NCI-H446 (cell line): ENCODE data around the gene ZNF780A.
A peak's percentile ranks its signal among the peaks of the same experiment; 100 is the strongest.
"Not testable (repeated sequence)": the region's sequence is repeated elsewhere in the genome, so short reads cannot be mapped to it uniquely, and the experiment has no call there.

Experiments
- DNase-seq, 2 experiments: peaks; one replicate each; lab custom pipeline; 2025; lab: John Stamatoyannopoulos, UW

ZNF780A gene

GRCh38 chr19:40090241-40091204 lies at the start of gene ZNF780A:
ZNF780A (minus strand) TSS chr19:40090943; CDS start chr19:40084753, 6,190 bp downstream.
- DNase-seq, result peak; percentile 55 to 86

GRCh38 chr19:40139533-40140287 lies 49.0 kb upstream of the ZNF780A start:
- peak; percentile 12 to 61 for DNase-seq

DNA sequence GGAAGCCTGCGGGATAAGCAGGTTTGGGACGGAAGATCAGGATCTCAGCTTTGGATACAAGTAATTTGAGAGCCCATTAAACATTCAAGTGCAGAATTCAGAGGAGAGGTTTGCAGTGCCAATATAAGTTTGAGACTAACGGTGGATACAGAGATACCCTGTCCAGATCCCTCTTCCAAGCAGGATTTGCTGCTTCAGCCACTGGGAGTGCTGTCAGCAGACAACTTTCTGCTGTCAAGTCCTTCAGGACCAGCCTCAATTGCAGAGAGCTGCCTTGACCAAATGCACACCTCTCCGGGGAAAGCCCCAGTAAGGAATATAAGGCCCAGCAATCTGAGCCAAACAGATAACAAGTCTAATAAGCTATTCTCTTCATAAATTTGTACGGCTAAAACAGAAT lies 46.1 kb upstream of the ZNF780A start:
- no peak for DNase-seq

DNA sequence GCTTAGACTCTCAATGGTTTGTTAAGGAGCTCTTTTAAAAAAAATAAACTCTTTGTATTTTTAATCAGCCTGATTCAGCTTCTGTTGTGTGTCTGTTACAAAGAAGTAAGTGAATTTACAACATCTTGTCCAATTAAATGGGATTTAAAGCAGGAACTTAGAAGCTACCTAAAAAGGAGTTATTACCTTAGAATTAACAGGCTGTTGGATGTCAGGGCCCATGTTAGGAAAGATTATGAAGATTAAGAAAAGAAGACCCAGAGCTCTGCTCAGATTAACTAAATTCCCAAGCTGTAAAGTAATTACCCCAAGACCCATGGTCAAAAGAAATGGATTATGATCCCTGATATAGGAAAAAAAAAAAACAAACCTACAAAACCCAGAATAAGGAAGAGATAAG lies 44.1 kb upstream of the ZNF780A start:
- no peak for DNase-seq

DNA sequence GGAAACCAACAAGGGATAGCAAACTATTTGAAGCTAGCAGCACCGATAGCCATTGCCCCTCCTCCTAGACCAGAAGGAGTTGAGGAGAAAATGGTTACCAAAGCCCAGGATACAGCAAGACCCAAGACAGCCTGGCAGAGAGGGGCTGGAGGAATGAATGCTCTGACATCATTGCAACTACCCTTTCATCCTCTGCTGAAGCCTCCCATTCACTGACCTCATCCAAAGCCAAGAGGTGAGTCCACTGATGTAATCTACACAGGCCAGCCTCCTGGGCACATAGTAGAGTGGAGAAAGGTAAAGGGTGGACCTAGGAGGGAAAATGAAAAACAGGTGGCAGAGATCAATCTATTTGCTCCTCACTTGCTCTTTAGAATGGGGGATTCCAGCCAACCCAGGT lies 42.7 kb upstream of the ZNF780A start:
- no peak for DNase-seq

DNA sequence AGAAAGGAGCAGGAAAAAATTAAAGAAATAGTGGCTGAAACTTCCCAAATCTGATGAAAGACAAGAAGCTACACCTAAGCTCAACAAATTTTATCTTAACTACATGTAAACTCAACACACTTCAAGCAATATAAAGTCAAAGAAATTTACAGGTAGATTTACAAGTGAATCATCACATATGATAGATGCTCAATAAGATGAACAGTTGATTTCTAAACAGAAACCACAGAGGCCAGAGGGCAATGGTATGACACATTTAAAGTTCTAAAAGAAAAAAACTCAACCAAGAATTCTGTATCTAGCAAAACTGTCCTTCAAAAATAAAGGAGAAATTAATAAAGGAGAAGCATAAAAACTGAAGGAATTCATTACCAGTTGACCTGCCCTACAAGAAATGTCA lies 39.3 kb upstream of the ZNF780A start:
- no peak for DNase-seq

GRCh38 chr19:40129425-40129824 lies 38.7 kb upstream of the ZNF780A start:
- no peak for DNase-seq

GRCh38 chr19:40128991-40129390 lies 38.2 kb upstream of the ZNF780A start:
- DNase-seq, result no peak

- DNase-seq, result no peak
Observed at GRCh38 chr19:40119380-40119779, 28.6 kb upstream of the ZNF780A start.

DNA sequence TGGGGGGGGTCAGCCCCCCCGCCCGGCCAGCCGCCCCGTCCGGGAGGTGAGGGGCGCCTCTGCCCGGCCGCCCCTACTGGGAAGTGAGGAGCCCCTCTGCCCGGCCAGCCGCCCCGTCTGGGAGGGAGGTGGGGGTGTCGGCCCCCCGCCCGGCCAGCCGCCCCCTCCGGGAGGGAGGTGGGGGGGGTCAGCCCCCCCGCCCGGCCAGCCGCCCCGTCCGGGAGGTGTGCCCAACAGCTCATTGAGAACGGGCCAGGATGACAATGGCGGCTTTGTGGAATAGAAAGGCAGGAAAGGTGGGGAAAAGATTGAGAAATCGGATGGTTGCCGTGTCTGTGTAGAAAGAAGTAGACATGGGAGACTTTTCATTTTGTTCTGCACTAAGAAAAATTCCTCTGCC lies 27.9 kb upstream of the ZNF780A start:
- DNase-seq, result not testable (repeated sequence)

- no peak for DNase-seq
Observed at GRCh38 chr19:40116075-40116474, 25.3 kb upstream of the ZNF780A start.

- not testable (repeated sequence) for DNase-seq
Observed at GRCh38 chr19:40114119-40114518, 23.4 kb upstream of the ZNF780A start.

DNA sequence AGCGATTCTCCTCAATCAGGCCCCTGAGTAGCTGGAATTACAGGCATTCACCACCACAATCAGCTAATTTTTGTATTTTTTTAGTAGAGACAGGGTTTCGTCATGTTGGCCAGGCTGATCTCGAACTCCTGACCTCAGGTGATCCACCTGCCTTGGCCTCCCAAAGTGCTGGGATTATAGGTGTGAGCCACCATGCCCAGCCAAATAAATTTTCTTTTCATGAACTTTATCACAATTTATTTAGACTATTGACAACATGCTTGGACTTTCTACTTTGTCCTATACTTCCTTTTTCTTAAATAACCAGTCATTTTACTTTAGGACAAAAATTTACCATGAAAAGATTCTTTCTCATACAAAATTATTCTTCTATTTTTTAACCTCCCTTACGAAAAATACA lies 21.5 kb upstream of the ZNF780A start:
- not testable (repeated sequence) for DNase-seq

DNA sequence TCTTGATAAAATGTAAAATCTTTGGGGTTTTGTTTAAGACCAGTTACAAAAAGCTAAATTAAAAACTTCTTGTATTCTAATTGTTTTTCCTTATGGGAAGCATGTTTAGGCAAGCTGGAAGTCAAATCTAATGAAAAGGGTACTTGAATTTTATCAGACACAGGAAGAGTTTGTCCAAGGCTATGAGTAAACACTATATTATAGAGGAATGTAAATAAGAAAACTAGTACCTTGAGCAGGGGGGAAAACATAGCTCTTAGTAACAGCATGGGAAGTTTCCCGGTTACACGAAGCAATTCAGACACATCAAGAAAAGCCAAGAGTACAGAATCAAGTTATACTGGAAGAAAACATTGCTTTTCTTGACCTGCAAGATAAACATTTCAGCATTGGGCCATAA lies 19.8 kb upstream of the ZNF780A start:
- no peak for DNase-seq

GRCh38 chr19:40104754-40105153 lies 14.0 kb upstream of the ZNF780A start:
- no peak for DNase-seq

DNA sequence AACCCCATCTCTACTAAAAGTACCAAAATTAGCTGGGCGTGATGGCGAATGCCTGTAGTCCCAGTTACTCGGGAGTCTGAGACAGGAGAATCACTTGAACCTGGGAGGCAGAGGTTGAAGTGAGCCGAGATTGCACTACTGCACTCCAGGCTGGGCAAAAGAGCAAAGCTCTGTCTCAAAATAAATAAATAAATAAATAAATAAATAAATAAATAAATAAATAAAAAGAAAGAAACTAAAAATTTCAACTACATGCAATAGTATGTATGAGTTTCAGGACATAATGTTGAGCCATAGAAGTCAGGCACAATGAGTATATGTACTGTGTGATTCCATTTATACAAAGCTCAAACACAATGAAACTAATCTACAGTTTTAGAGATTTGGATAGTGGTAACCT lies 12.9 kb upstream of the ZNF780A start:
- DNase-seq, result no peak

- no peak for DNase-seq
Observed at GRCh38 chr19:40101813-40102212, 11.1 kb upstream of the ZNF780A start.

- no peak for DNase-seq
Observed at GRCh38 chr19:40093416-40093815, 2.7 kb upstream of the ZNF780A start.

DNA sequence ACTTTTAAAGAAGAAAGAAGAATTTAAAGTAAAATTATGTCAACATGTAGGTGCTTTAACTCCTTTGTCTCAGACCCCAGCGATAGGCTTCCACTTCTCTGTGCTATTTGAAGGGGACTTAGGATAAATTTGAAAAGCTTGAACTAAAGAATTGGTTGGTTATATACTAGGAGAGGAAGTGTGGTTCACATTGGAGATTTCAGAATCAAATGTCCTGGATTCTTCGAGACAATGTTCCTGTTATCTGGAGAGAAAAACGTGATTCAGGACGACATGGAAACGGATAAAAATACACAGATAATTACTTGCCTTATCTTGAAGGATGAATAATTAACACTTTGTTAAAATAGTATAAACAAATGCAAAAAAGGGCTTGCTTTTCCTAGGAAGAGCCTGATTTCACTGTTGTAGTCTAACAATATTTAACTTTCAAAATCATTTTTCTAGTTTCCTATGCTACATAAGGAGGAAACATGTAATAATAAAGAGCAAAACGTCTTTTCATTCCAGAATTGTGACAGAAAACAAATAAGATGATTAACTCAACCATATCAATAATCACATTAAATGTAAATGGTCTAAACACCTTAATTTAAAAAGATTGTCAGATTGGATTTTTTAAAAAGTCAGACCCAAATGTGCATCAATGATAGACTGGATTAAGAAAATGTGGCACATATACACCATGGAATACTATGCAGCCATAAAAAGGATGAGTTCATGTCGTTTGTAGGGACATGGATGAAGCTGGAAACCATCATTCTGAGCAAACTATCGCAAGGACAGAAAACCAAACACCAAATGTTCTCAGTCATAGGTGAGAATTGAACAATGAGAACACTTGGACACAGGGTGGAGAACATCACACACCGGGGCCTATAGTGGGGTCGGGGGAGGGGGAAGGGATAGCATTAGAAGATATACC lies 724 bp upstream of the ZNF780A start:
- DNase-seq, result no peak

DNA sequence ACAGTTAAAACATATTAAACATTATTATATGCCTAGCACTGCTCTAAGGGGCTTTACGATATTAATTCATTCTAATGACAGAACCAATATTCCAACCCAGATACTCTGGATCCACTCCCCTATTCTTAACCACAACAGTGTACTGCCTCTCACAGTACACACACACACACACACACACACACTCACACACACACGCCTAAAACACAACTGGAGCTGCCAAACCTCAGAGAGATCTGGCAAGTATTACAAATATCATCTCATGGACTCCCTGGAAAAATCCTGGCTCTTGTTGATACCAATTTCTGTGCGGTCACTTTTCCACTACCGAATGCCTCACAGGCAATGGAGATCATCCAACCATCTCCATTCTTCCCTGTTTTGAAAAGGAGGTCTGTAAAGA lies 1.3 kb downstream of the ZNF780A start:
- DNase-seq, result no peak

GRCh38 chr19:40088299-40089047 lies 2.3 kb downstream of the ZNF780A start:
- DNase-seq, result no peak
